ENCODE results near the gene HECTD1.
"Not testable (repeated sequence)": the region's sequence is repeated elsewhere in the genome, so short reads cannot be mapped to it uniquely, and the experiment has no call there.

The HECTD1 gene

DNA sequence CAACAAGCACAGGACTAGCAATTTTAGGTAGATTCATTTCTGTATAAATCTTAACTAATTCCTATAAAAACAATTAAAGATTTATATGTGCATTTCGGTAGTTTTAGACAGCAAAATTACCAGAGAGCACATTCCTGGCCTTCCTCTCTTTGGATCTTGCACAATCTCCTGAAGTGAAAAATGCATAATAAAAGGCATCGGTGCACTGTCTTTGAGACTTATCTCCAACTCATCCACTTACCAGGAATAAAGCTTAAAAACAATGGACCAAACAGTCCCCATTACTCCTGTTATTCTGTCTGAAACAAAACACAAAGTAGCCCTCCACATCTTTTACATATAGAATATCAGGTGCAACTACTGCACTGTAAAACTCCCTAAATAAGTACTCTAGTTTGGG is 69.3 kb downstream of the HECTD1 start:
- DNase-seq, result no peak

GRCh38 chr14:31137214-31137889 is 70.2 kb downstream of the HECTD1 start:
- no peak for DNase-seq

DNA sequence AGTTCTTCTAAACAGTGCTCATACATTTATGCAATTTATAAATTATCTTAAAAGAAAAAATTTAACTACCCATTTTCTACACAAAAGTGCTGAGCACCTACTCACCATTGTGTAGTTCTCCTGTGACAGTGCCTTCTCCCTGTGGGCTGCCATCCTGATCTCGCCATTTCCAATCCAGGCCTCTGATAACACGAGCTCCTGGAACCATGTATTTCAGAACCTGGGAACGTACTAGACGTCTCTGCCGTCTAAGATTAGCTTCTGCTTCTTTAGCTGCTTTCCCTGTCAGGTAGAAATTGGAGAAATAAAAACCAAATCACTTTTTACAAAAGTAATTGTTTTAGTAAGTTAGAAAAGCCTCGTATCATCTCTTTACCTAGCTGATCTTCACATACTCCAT is 74.5 kb downstream of the HECTD1 start:
- DNase-seq, result no peak

GRCh38 chr14:31128601-31129526 is 78.7 kb downstream of the HECTD1 start:
- no peak for DNase-seq

DNA sequence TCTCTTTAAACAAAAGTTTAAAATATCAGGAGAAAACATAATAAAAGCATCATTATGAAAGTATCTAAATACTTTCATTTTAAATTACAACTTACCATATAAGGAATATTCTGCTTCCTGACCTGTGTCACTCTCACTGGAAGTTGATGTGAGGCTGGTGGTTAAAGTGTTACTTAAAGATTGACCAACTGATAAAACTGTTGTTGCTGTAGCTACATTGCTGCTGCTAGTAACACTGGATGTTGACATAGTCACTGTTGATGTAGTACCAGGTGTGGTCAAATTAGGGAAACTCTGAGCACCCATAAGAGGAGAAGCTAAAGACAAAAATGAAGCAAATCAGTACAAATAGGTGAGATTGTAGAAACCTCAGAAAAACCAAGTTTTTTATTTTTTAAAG is 79.9 kb downstream of the HECTD1 start:
- DNase-seq, result no peak

GRCh38 chr14:31126680-31127079 is 80.9 kb downstream of the HECTD1 start:
- no peak for DNase-seq

DNA sequence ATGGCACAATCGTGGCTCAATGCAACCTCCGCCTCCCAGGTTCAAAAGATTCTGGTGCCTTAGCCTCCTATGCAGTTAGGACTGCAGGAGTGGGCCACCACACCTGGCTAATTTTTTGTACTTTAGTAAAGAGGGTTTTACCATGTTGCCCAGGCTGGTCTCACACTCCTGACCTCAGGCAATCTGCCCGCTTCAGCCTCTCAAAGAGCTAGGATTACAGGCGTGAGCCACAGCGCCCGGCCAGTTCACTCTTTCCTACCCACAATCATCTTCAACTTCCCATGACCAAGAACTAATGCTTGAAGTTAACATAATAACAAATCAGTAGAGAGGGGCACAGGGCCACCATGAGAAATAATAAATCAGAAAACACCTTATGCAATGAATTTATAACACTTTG is 82.4 kb downstream of the HECTD1 start:
- no peak for DNase-seq

GRCh38 chr14:31124197-31124596 is 83.4 kb downstream of the HECTD1 start:
- DNase-seq, result no peak

- no peak for DNase-seq
Measured at GRCh38 chr14:31122921-31123320, 84.7 kb downstream of the HECTD1 start.

DNA sequence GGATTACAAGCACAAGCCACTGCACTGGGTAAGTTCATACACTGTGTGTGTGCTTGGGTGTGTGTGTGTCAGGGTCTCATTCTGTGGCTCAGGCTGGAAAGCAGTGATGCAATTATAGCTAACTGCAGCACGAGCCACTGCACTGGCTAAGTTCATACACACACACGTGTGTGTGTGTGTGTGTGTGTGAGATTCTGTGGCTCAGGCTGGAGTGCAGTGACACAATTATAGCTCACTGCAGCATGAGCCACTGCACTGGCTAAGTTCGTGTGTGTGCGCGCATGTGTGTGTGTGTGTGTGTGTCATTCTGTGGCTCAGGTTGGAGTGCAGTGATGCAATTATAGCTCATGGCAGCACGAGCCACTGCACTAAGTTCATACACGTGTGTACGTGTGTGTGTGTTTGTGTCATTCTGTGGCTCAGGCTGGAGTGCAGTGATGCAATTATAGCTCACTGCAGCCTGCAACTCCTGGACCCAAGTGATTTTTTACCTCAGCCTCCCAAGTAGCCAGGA is 85.4 kb downstream of the HECTD1 start:
- DNase-seq, result no peak

- no peak for DNase-seq
Measured at GRCh38 chr14:31118892-31119291, 88.7 kb downstream of the HECTD1 start.

DNA sequence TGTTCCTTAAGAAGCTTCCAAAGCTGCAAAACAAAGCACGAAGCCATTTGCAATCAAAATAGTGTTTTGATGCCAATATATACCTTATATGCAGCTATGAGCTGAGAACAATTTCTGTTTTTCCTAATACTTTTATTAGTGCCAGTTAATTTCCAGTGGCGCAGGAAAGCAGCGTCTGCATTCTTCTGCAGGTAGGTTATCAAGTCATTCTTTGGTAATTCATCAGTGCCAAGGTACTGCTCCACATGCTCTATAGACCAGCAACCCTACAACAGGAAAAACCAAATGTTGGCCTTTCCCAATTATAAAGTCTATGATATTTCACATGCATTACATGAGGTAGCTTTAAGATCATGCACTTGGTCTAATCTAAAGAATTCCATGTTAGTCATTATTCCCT is 93.8 kb downstream of the HECTD1 start:
- no peak for DNase-seq

GRCh38 chr14:31110872-31111271 is 96.7 kb downstream of the HECTD1 start:
- DNase-seq, result no peak

GRCh38 chr14:31109257-31109656 is 98.3 kb downstream of the HECTD1 start:
- no peak for DNase-seq

DNA sequence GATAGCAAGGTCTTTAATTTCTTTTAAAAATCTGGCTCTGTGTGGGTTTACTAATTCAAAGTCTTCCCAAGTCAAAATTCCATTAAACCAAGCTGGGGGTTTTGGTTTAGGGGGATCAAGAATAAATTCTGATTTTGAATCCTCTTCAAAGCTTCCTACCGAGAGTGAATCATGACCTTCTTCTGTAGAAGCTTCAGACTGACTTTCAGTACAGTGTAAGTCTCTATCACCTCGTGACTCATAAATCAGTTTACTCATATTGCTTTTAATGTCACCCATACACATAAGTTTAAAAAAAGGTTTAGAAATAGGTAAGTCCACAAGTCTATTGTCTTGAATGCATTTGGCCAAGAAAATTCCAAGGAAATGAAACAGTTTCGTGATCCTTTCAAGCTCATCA is 100.8 kb downstream of the HECTD1 start:
- no peak for DNase-seq

GRCh38 chr14:31097081-31097480 is 110.5 kb downstream of the HECTD1 start:
- no peak for DNase-seq

- DNase-seq, result no peak
Measured at GRCh38 chr14:31096255-31096654, 111.3 kb downstream of the HECTD1 start.

- DNase-seq, result not testable (repeated sequence)
Measured at GRCh38 chr14:31095817-31096216, 111.8 kb downstream of the HECTD1 start.

DNA sequence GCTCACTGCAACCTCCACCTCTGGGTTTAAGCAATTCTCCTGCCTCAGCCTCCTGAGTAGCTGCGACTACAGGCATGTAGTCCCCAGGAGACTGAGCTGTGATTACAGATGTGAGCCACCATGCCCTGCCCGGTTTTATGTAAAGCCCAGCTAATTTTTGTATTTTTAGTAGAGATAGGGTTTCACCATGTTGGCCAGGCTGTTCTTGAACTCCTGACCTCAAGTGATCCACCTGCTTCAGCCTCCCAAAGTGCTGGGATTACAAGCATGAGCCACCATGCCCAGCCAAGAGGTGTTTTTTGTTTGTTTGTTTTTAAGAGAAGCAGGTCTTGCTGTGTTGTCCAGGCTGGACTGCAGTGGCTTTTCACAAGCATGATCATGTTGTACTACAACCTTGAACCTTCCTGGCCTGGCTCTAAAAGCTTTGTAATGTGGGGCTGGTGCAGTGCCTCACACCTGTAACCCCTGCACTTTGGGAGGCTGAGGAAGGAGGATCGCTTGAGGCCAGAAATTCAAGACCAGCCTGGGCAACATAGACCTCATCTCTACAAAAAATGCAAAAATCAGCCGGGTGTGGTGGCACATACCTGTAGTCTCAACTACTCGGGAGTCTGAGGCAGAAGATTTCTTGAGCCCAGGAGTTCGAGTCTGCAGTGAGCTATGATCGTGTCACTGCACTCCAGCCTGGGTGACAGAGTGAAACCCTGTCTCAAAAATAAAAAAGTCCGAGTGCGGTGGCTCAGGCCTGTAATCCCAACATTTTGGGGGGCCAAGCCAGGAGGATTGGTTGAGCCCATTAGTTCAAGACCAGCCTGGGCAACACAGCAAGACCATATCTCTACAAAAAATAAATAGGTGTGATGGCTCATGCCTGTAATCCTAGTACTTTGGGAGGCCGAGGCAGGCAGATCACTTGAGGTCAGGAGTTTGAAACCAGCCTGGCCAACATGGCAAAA is 113.4 kb downstream of the HECTD1 start:
- not testable (repeated sequence) for DNase-seq

DNA sequence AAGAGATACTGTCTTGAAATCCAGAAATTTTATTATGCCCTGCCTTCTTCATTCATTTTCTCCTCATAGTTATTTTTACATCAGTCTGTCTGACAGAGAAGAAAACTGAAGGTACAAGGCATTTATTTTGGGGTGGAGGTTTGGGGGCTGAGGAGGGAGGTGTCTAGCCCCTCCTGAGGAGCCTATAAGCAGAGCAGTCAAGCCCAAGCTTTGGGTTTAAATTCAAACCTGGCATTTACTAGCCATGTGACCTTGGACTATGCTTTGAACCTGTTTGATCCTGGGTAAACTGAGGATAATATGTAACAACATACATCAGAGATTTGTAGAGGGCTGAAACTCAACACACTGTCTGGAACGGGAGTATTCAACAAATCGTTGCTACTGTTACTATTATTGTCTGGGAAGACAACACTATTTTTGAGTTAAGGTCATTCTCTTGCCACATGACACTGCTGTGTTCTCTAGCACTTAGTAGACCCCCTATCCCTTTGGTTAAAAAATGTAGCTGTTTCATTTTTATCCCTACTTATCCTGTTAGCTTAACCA is 115.4 kb downstream of the HECTD1 start:
- DNase-seq, result no peak

DNA sequence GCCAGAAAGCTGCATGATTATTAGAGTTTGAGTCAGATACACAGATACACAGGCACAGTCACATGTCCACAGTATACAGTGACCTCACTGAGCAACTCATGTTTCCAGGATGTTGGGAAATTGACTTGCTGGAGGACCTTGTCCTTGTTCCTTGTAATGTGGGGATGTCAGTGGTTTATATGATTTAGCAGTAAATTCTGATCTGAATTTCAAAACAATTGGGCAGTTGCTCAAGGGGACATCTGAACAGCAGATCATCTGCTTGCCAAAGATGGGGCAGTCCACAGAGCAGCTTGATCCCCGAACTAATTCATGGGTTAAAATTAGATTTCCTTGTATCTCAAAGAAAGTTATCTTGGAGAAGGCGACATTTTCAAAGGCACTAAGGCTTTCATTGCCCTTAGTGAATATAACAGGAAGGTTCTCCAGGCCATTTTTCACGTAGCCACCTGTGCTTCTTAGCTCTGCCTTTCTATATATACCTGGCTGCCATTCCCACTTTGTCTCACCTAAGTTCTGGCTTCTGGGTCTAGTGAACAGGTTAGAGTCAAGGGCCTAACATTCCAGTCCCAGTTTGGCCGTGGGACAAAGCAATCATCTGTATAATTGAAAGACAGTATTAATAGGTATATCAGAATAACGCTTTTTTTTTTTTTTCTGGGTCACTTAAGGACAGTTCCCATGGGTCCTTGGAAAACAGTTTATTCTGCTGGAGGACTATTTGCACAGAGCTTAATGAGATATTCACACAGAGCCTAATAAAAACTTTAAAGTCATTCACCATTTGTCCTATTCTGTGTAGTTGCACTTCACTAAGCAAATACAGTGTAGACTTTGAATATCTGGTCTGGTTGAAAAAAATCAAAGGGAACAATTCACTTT is 116.5 kb downstream of the HECTD1 start:
- no peak for DNase-seq

DNA sequence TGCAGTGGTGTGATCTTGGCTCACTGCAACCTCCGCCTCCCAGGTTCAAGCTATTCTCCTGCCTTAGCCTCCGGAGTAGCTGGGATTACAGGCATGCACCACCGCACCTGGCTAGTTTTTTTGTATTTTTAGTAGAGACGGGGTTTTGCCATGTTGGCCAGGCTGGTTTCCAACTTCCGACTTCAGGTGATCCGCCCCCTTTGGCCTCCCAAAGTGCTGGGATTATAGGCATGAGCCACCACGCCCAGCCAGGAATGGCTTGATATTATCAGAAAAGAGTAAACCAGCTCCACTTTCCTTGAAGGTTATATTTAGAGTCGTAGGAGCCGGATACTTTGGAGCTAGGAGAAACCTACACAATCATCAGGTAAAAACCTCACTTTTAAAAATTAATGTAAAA is 121.1 kb downstream of the HECTD1 start:
- not testable (repeated sequence) for DNase-seq

Data from NCI-H2227 treated with DMSO at 0.1 percent for 48 hours (cell line).